Esophagus muscularis mucosa (tissue), 4 donors: Measurements from ENCODE around the gene FAM177B.
"Not testable (repeated sequence)": the region's sequence is repeated elsewhere in the genome, so short reads cannot be mapped to it uniquely, and the experiment has no call there.

ENCODE experiments used
- CTCF ChIP-seq, 3 experiments: fragments of 200-600 bp in 2 of 3; fragments of 450-650 bp in 1 of 3; sonication (generic) in 2 of 3; IDR thresholded peaks; one replicate each; pipeline ENCODE4 v1.5.1; 2017 to 2019; ENCODE audit warnings: antibody characterized with exemption in 3 of 3, mild to moderate bottlenecking in 2 of 3, moderate library complexity in 1 of 3
- EP300 ChIP-seq: sonication (generic); formaldehyde crosslinking; IDR thresholded peaks from one replicate; pipeline ENCODE4 v1.6.1; 2017; ENCODE audit warnings: antibody characterized with exemption
- POLR2AphosphoS5 ChIP-seq, 2 donors: sonication (generic); formaldehyde crosslinking; IDR thresholded peaks; one replicate each; pipeline ENCODE4 v1.6.1; 2017; ENCODE audit warnings: antibody characterized with exemption in 2 of 2

GRCh38 chr1:222741630-222742457 lies 4.8 kb downstream of the FAM177B start:
- not testable (repeated sequence) for TF ChIP-seq CTCF (IDR thresholded peaks at IDR 0.05); EP300; POLR2AphosphoS5 (IDR thresholded peaks at IDR 0.05)
